ENCODE measurements around the gene NGEF. TPM values are rescaled to one million over a fixed set of nuclear protein-coding genes. Genes with fewer than 3 reads are reported as not detected.

Gene NGEF
- polyA plus RNA-seq, 3 donors, result not detected

GRCh38 chr2:233036162-233036838 is 23.2 kb upstream of the NGEF start:
- no peaks in the 10 kb centered on the region for H3K36me3 Mint-ChIP-seq
- no peak overlapping the region for H3K9ac ChIP-seq (ENCODE audit: insufficient read depth, low read length, poor library complexity, severe bottlenecking)
- no peak overlapping the region for H3K4me3 ChIP-seq (replicated peaks in 1 of 3; ENCODE audit: low read depth in 2 of 3, low read length in 3 of 3)
- H3K9me3 ChIP-seq (replicated peaks in 1 of 2; ENCODE audit: control insufficient read depth in 1 of 2, insufficient read depth in 1 of 2, low read length in 2 of 2), result peaks cover 0 to 5% of the 10 kb centered on the region in 2 donors
- no peak for TF ChIP-seq CTCF (IDR thresholded peaks at IDR 0.05)
- no peak overlapping the region for H2AFZ ChIP-seq (ENCODE audit: insufficient read depth, low read depth, low read length, poor library complexity, severe bottlenecking)
- peaks cover 0 to 1% (median 0%) of the 10 kb centered on the region in 7 donors for H3K9me3 Mint-ChIP-seq
- no peaks in the 10 kb centered on the region for H3K4me1 Mint-ChIP-seq
- H3K27ac Mint-ChIP-seq, result no peak overlapping the region
- no peaks in the 10 kb centered on the region for H3K4me1 ChIP-seq (ENCODE audit: control insufficient read depth in 1 of 2, insufficient read depth in 2 of 2, low read length in 2 of 2)
- H3K4me2 ChIP-seq (replicated peaks; ENCODE audit: extremely low read depth, low read length, poor library complexity, severe bottlenecking), result no peak overlapping the region
- intact Hi-C loops (cut with micrococcal nuclease), result no loop called here
- H3K27me3 ChIP-seq (ENCODE audit: control insufficient read depth in 2 of 2, insufficient read depth in 2 of 2, low read length in 2 of 2), result no peaks in the 10 kb centered on the region
- DNase-seq, result no peak
- 98% methylated on average over 10 of the region's 12 CpGs for WGBS (ENCODE audit: insufficient coverage)
- H3K27ac ChIP-seq (ENCODE audit: low read depth in 1 of 2, low read length in 2 of 2), result no peak overlapping the region
- peaks cover 0 to 3% (median 0%) of the 10 kb centered on the region in 3 donors for H3K27me3 Mint-ChIP-seq (ENCODE audit: low read depth in 3 of 3)
- H3K79me2 ChIP-seq (ENCODE audit: insufficient read depth, low read length), result no peaks in the 10 kb centered on the region
- H3K4me3 Mint-ChIP-seq, result no peak overlapping the region
- no peaks in the 10 kb centered on the region for H3K36me3 ChIP-seq (replicated peaks in 1 of 2; ENCODE audit: control insufficient read depth in 1 of 2, insufficient read depth in 2 of 2, low read length in 2 of 2)
- H4K20me1 ChIP-seq (ENCODE audit: insufficient read depth, low read length), result no peaks in the 10 kb centered on the region

- no peak for DNase-seq
- 97% methylated on average over 23 of the region's 23 CpGs for WGBS (ENCODE audit: insufficient coverage)
- no peak overlapping the region for H3K4me2 ChIP-seq (replicated peaks; ENCODE audit: extremely low read depth, low read length, poor library complexity, severe bottlenecking)
- H2AFZ ChIP-seq (ENCODE audit: insufficient read depth, low read depth, low read length, poor library complexity, severe bottlenecking), result no peak overlapping the region
- Mint-ChIP-seq H3K4me3 (no peak overlapping the region), H3K4me1 (no peaks in the 10 kb centered on the region), H3K27ac (no peak overlapping the region), H3K27me3 (ENCODE audit: low read depth in 3 of 3) (peaks cover 0 to 3% (median 0%) of the 10 kb centered on the region in 3 donors), H3K9me3 (peaks cover 0 to 1% (median 0%) of the 10 kb centered on the region in 7 donors), H3K36me3 (no peaks in the 10 kb centered on the region)
- intact Hi-C loops (cut with micrococcal nuclease), result no loop called here
- H3K9ac ChIP-seq (ENCODE audit: insufficient read depth, low read length, poor library complexity, severe bottlenecking), result no peak overlapping the region
- no peaks in the 10 kb centered on the region for H3K4me1 ChIP-seq (ENCODE audit: control insufficient read depth in 1 of 2, insufficient read depth in 2 of 2, low read length in 2 of 2)
- H3K9me3 ChIP-seq (replicated peaks in 1 of 2; ENCODE audit: control insufficient read depth in 1 of 2, insufficient read depth in 1 of 2, low read length in 2 of 2), result peaks cover 0 to 5% of the 10 kb centered on the region in 2 donors
- H4K20me1 ChIP-seq (ENCODE audit: insufficient read depth, low read length), result no peaks in the 10 kb centered on the region
- H3K36me3 ChIP-seq (replicated peaks in 1 of 2; ENCODE audit: control insufficient read depth in 1 of 2, insufficient read depth in 2 of 2, low read length in 2 of 2), result no peaks in the 10 kb centered on the region
- no peaks in the 10 kb centered on the region for H3K27me3 ChIP-seq (ENCODE audit: control insufficient read depth in 2 of 2, insufficient read depth in 2 of 2, low read length in 2 of 2)
- H3K27ac ChIP-seq (ENCODE audit: low read depth in 1 of 2, low read length in 2 of 2), result no peak overlapping the region
- TF ChIP-seq CTCF (IDR thresholded peaks at IDR 0.05), result no peak
- no peaks in the 10 kb centered on the region for H3K79me2 ChIP-seq (ENCODE audit: insufficient read depth, low read length)
- no peak overlapping the region for H3K4me3 ChIP-seq (replicated peaks in 1 of 3; ENCODE audit: low read depth in 2 of 3, low read length in 3 of 3)
Observed at GRCh38 chr2:233035426-233036161, 22.5 kb upstream of the NGEF start.

Measured in CD14-positive monocyte (primary cell).